Measurements from ENCODE around the gene UBP1. TPM values are rescaled to one million over a fixed set of nuclear protein-coding genes. Genes with fewer than 3 reads are reported as not detected.

The UBP1 gene
- total RNA-seq, 1 donor from 2014 or later: 74.1 TPM

DNA sequence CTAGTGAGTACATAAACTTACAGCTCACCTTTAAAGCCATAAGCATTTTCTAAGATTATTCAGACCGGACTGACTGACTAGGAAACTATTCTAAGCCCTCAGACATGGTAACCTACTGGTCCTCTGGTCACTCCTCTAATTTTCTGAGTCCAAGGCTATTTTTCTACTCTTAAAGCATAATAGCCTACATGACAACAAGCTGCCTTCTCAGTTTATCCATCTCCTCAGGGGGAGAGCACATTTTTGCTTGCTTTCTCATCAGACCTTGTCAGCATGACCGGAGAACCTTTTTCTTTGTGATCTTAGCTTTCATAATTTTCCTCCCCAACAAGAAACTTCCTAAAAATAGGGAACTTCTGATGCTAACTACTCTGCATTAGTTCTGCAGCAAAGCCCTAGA lies 38.4 kb downstream of the UBP1 start:
- Histone ChIP-seq H3K27me3 (no peaks in the 10 kb centered on the region), H3K9ac (no peak overlapping the region), H2AFZ (replicated peaks) (no peak overlapping the region), H3K4me3 (no peak overlapping the region), H3K9me3 (ENCODE audit: low read depth) (no peaks in the 10 kb centered on the region), H3F3A (ENCODE audit: low read depth) (no peaks in the 10 kb centered on the region), H3K36me3 (peaks cover 23% of the 10 kb centered on the region), H3K4me1 (no peaks in the 10 kb centered on the region), H3K27ac (no peak overlapping the region), H3K4me2 (no peak overlapping the region), H3K79me2 (ENCODE audit: low read depth) (no peaks in the 10 kb centered on the region), H4K20me1 (ENCODE audit: low read depth) (peaks cover 4% of the 10 kb centered on the region)
- H3K4me3 Mint-ChIP-seq: no peak overlapping the region
- DNase-seq (ENCODE audit: low spot score): no peak
- no peaks in the 10 kb centered on the region for H3K4me1 Mint-ChIP-seq
- H3K36me3 Mint-ChIP-seq: peaks cover 25% of the 10 kb centered on the region
- TF ChIP-seq, protein P1, sequence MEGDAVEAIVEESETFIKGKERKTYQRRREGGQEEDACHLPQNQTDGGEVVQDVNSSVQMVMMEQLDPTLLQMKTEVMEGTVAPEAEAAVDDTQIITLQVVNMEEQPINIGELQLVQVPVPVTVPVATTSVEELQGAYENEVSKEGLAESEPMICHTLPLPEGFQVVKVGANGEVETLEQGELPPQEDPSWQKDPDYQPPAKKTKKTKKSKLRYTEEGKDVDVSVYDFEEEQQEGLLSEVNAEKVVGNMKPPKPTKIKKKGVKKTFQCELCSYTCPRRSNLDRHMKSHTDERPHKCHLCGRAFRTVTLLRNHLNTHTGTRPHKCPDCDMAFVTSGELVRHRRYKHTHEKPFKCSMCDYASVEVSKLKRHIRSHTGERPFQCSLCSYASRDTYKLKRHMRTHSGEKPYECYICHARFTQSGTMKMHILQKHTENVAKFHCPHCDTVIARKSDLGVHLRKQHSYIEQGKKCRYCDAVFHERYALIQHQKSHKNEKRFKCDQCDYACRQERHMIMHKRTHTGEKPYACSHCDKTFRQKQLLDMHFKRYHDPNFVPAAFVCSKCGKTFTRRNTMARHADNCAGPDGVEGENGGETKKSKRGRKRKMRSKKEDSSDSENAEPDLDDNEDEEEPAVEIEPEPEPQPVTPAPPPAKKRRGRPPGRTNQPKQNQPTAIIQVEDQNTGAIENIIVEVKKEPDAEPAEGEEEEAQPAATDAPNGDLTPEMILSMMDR (IDR thresholded peaks at IDR 0.05): no peak
- TF ChIP-seq EZH2phosphoT487 (IDR thresholded peaks at IDR 0.05): no peak
- H3K27me3 Mint-ChIP-seq (ENCODE audit: insufficient read depth, low read depth): no peaks in the 10 kb centered on the region
- no peaks in the 10 kb centered on the region for H3K9me3 Mint-ChIP-seq
- H3K27ac Mint-ChIP-seq: no peak overlapping the region

DNA sequence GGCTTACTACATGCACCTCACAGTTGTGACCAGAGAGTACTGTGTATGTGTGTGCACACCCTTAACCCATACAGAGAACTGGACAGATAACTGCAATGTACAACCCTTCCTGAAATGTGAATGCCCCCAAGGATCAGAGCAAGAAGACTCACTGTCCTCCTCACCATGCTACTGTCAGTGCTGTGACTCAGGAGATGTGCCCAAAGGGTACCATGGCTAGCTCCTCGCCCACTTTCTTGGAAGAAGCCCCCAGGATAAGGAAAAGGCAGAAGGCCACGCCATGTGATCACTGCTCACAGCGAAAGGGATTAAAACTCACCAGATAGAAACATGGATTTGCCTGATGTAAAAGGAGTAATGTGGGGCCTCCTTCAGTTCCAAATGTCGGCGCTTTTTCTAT lies 41.8 kb downstream of the UBP1 start:
- H3K27ac Mint-ChIP-seq: no peak overlapping the region
- no peak overlapping the region for H3K9ac ChIP-seq

DNA sequence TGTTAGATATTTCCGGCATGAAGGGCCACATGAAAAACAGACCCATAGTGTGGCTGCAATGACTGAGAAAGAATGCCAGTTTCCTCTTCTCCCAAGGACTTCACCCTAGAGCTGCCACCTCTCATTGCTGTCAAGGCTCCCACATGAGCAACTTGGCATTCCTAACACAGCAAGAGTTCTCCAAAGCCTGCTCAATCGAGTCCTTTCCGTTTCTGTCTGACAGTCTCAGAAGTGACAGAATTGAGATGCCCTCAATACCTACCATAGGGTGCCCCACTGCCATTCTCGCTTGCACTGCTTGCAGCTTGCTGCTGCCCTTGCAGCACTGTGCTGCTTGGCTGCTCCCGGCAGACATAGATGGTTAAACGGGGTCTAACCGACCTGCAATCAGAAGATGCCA lies 44.3 kb downstream of the UBP1 start:
- peaks cover 38% of the 10 kb centered on the region for H3K36me3 Mint-ChIP-seq
- Histone ChIP-seq H3K27ac (no peak overlapping the region), H3K9ac (no peak overlapping the region), H3K27me3 (no peaks in the 10 kb centered on the region), H3K9me3 (ENCODE audit: low read depth) (no peaks in the 10 kb centered on the region), H3K4me3 (no peak overlapping the region), H3K36me3 (peaks cover 32% of the 10 kb centered on the region), H2AFZ (replicated peaks) (no peak overlapping the region), H3F3A (ENCODE audit: low read depth) (no peaks in the 10 kb centered on the region), H3K4me2 (no peak overlapping the region), H3K4me1 (no peaks in the 10 kb centered on the region), H3K79me2 (ENCODE audit: low read depth) (no peaks in the 10 kb centered on the region), H4K20me1 (ENCODE audit: low read depth) (peaks cover 8% of the 10 kb centered on the region)
- TF ChIP-seq, protein P1 (IDR thresholded peaks at IDR 0.05): no peak
- no peak for TF ChIP-seq EZH2phosphoT487 (IDR thresholded peaks at IDR 0.05)
- TF ChIP-seq EZH2 (IDR thresholded peaks at IDR 0.05): no peak
- DNase-seq (ENCODE audit: low spot score): no peak
- H3K4me1 Mint-ChIP-seq: no peaks in the 10 kb centered on the region
- no peaks in the 10 kb centered on the region for H3K27me3 Mint-ChIP-seq (ENCODE audit: insufficient read depth, low read depth)
- H3K9me3 Mint-ChIP-seq: no peaks in the 10 kb centered on the region
- H3K27ac Mint-ChIP-seq: no peak overlapping the region
- H3K4me3 Mint-ChIP-seq: no peak overlapping the region

More for the DNA sequence above, 41.8 kb downstream of the UBP1 start:
- Histone ChIP-seq H3K4me3 (no peak overlapping the region), H3K79me2 (ENCODE audit: low read depth) (no peaks in the 10 kb centered on the region), H3K36me3 (peaks cover 29% of the 10 kb centered on the region), H3K4me2 (no peak overlapping the region), H4K20me1 (ENCODE audit: low read depth) (peaks cover 8% of the 10 kb centered on the region), H3K9me3 (ENCODE audit: low read depth) (no peaks in the 10 kb centered on the region), H3K27me3 (no peaks in the 10 kb centered on the region), H3F3A (ENCODE audit: low read depth) (no peaks in the 10 kb centered on the region), H3K4me1 (no peaks in the 10 kb centered on the region), H3K27ac (no peak overlapping the region), H2AFZ (replicated peaks) (no peak overlapping the region)
- H3K36me3 Mint-ChIP-seq: peaks cover 29% of the 10 kb centered on the region
- no peaks in the 10 kb centered on the region for H3K9me3 Mint-ChIP-seq
- TF ChIP-seq EZH2phosphoT487 (IDR thresholded peaks at IDR 0.05): no peak
- TF ChIP-seq, protein P1 (IDR thresholded peaks at IDR 0.05): no peak
- TF ChIP-seq EZH2 (IDR thresholded peaks at IDR 0.05): no peak
- H3K4me3 Mint-ChIP-seq: no peak overlapping the region
- no peaks in the 10 kb centered on the region for H3K4me1 Mint-ChIP-seq
- no peak for DNase-seq (ENCODE audit: low spot score)
- no peaks in the 10 kb centered on the region for H3K27me3 Mint-ChIP-seq (ENCODE audit: insufficient read depth, low read depth)
